Endothelial cell (in vitro differentiated cells): ENCODE measurements around the gene PGBD1. TPM values are rescaled to one million over a fixed set of nuclear protein-coding genes. Genes with fewer than 3 reads are reported as not detected.

ENCODE experiments used
- DNase-seq: peaks from one replicate; pipeline ENCODE4 v3.0.0; 2021; ENCODE audit warnings: low spot score
- H3K27ac Mint-ChIP-seq: one replicate; pipeline ENCODE4 v1.8.0; 2021; ENCODE audit warnings: mixed read lengths, inconsistent platforms; ENCODE audit not compliant: unreplicated experiment
- H3K27me3 Mint-ChIP-seq: one replicate; pipeline ENCODE4 v1.8.0; 2021; ENCODE audit warnings: mild to moderate bottlenecking, moderate library complexity, mixed read lengths, inconsistent platforms; ENCODE audit not compliant: unreplicated experiment
- H3K36me3 Mint-ChIP-seq: one replicate; pipeline ENCODE4 v1.8.0; 2021; ENCODE audit warnings: mild to moderate bottlenecking, low read depth, mixed read lengths, inconsistent platforms; ENCODE audit not compliant: unreplicated experiment
- H3K4me1 Mint-ChIP-seq: one replicate; pipeline ENCODE4 v1.8.0; 2021; ENCODE audit warnings: mild to moderate bottlenecking, mixed read lengths, inconsistent platforms; ENCODE audit not compliant: unreplicated experiment
- H3K4me3 Mint-ChIP-seq: one replicate; pipeline ENCODE4 v1.8.0; 2021; ENCODE audit warnings: mild to moderate bottlenecking, mixed read lengths, inconsistent platforms; ENCODE audit not compliant: unreplicated experiment
- H3K9me3 Mint-ChIP-seq: one replicate; pipeline ENCODE4 v1.8.0; 2021; ENCODE audit warnings: mixed read lengths, inconsistent platforms; ENCODE audit not compliant: unreplicated experiment
- CTCF ChIP-seq: fragments of 200-600 bp; sonication (generic); IDR thresholded peaks from one replicate; pipeline ENCODE4 v1.5.0; 2021; ENCODE audit warnings: antibody characterized with exemption; ENCODE audit not compliant: unreplicated experiment
- total RNA-seq: library from RNA; stranded (reverse); fragmentation: NEBNext Ultra II Directional; extraction: Animal tissue kit (Norgen Biotek cat#: 25700); gene quantifications from one replicate; pipeline ENCODE4 v1.2.1, GENCODE V29; 2021; ENCODE audit not compliant: unreplicated experiment

PGBD1 gene
- total RNA-seq, 1 donor from 2014 or later = 9.7 TPM

GRCh38 chr6:28266962-28267694, 14.2 kb upstream of the PGBD1 start, which contains the start of gene ZSCAN26:
Gene ZSCAN26, plus strand, starts transcription at chr6:28267143. Its CDS starts 4,777 bp downstream, at chr6:28271920.
- Mint-ChIP-seq H3K4me3 (no peak within 1 kb of the TSS), H3K4me1 (no peaks in the 10 kb centered on the region), H3K36me3 (no peaks in the 10 kb centered on the region), H3K27me3 (no peaks in the 10 kb centered on the region), H3K9me3 (no peaks in the 10 kb centered on the region), H3K27ac (no peak within 1 kb of the TSS)
- TF ChIP-seq CTCF = no peak
- DNase-seq = peak; percentile 72

- H3K36me3 Mint-ChIP-seq = no peaks in the 10 kb centered on the region
- no peak overlapping the region for H3K27ac Mint-ChIP-seq
- DNase-seq = no peak
- no peaks in the 10 kb centered on the region for H3K4me1 Mint-ChIP-seq
- H3K9me3 Mint-ChIP-seq = no peaks in the 10 kb centered on the region
- H3K4me3 Mint-ChIP-seq = no peak overlapping the region
- no peaks in the 10 kb centered on the region for H3K27me3 Mint-ChIP-seq
- TF ChIP-seq CTCF = no peak
Measured at GRCh38 chr6:28267695-28268059, 13.7 kb upstream of the PGBD1 start.

- H3K9me3 Mint-ChIP-seq = no peaks in the 10 kb centered on the region
- H3K27me3 Mint-ChIP-seq = no peaks in the 10 kb centered on the region
- H3K4me3 Mint-ChIP-seq = no peak overlapping the region
- H3K27ac Mint-ChIP-seq = no peak overlapping the region
- no peak for DNase-seq
- peaks cover 5% of the 10 kb centered on the region for H3K36me3 Mint-ChIP-seq
- H3K4me1 Mint-ChIP-seq = no peaks in the 10 kb centered on the region
- TF ChIP-seq CTCF = no peak
Measured at GRCh38 chr6:28269492-28269891, 11.9 kb upstream of the PGBD1 start.

- peaks cover 14% of the 10 kb centered on the region for H3K36me3 Mint-ChIP-seq
Measured at GRCh38 chr6:28274888-28275287, 6.5 kb upstream of the PGBD1 start.

More at GRCh38 chr6:28274888-28275287, 6.5 kb upstream of the PGBD1 start:
- TF ChIP-seq CTCF = no peak
- Mint-ChIP-seq H3K4me3 (no peak overlapping the region), H3K9me3 (no peaks in the 10 kb centered on the region), H3K4me1 (no peaks in the 10 kb centered on the region), H3K27me3 (no peaks in the 10 kb centered on the region), H3K27ac (no peak overlapping the region)
- DNase-seq = no peak
